Left cardiac atrium (tissue), 4 donors: Measurements from ENCODE around the gene ABHD14A. TPM values are rescaled to one million over a fixed set of nuclear protein-coding genes. Genes with fewer than 3 reads are reported as not detected.
A peak's percentile ranks its signal among the peaks of the same experiment; 100 is the strongest.

ENCODE experiments used
- ATAC-seq, 2 donors: fragments of 200-7000 bp; cut with Tn5 transposase; one replicate each; pipeline ENCODE4 v1.9.1; 2020; ENCODE audit warnings: mild to moderate bottlenecking in 2 of 2, moderate library complexity in 2 of 2
- DNase-seq: peaks from one replicate; pipeline ENCODE4 v3.0.0-alpha.2; 2020
- intact Hi-C, 2 donors: fragments of 100-400 bp; cut with DNase I; formaldehyde crosslinking; loops; one replicate each; pipeline versions ENCODE4 v1.14.1 to v1.15.1; 2022 to 2023
- total RNA-seq, 2 donors: library from RNA; stranded (reverse); fragmentation: NEBNext Ultra II Directional; extraction: Animal tissue kit (Norgen Biotek cat#: 25700); gene quantifications; one replicate each; pipeline ENCODE4 v1.2.1, GENCODE V29; 2021
- donor health status: DM: no; HTN: yes; CAD: no.
- donor health status: DM: no; HTN: yes; CAD: no; lungs with severe emphysema.
- donor health status: DM: yes; HTN: yes; CAD: no.
- donor health status: Dilated cardiomyopathy.

The ABHD14A gene
- total RNA-seq, 2 donors from 2014 or later = 18.1 to 18.3 TPM

- intact Hi-C loops = no loop called here
These were observed 49.2 kb downstream of the ABHD14A start for GRCh38 chr3:52023860-52024764.

GRCh38 chr3:52024765-52025452, 50.0 kb downstream of the ABHD14A start:
- ATAC-seq (no peak), DNase-seq (no peak)
- intact Hi-C loops = no loop called here

More at GRCh38 chr3:52023860-52024764, 49.2 kb downstream of the ABHD14A start:
- ATAC-seq (no peak), DNase-seq (no peak)

- DNase-seq (no peak), ATAC-seq (no peak)
- intact Hi-C loops = no loop called here
These were observed 50.6 kb downstream of the ABHD14A start for GRCh38 chr3:52025453-52025852.

- ATAC-seq (no peak), DNase-seq (no peak)
- intact Hi-C loops = no loop called here
These were observed 51.2 kb downstream of the ABHD14A start for GRCh38 chr3:52026041-52026440.

GRCh38 chr3:52028572-52028971, 53.7 kb downstream of the ABHD14A start:
- peak; percentile 76 for DNase-seq

GRCh38 chr3:52029053-52029452, 54.2 kb downstream of the ABHD14A start:
- ATAC-seq = peak; percentile 16 to 58

More at GRCh38 chr3:52028572-52028971, 53.7 kb downstream of the ABHD14A start:
- ATAC-seq = peak; percentile 73 to 81
- intact Hi-C loops = no loop called here

GRCh38 chr3:52029535-52029934, 54.7 kb downstream of the ABHD14A start:
- DNase-seq (no peak), ATAC-seq (no peak)
- intact Hi-C loops = no loop called here

More at GRCh38 chr3:52029053-52029452, 54.2 kb downstream of the ABHD14A start:
- DNase-seq = no peak
- intact Hi-C loops = no loop called here

Other genes with a start within 250 kb of the ABHD14A start
- not detected for gene IQCF6, start 195.8 kb upstream of the ABHD14A start, total RNA-seq
- gene IQCF2, start 113.4 kb upstream of the ABHD14A start, total RNA-seq = not detected
- gene IQCF5, start 99.5 kb upstream of the ABHD14A start, total RNA-seq = not detected
- gene IQCF1, start 71.7 kb upstream of the ABHD14A start, total RNA-seq = not detected
- gene RRP9, start 33.2 kb upstream of the ABHD14A start, total RNA-seq = 10 to 100 TPM in 1 of 2 donors, 1 to 10 TPM in 1; 8.9 to 17.2 TPM
- 10 to 100 TPM; 13.2 to 13.4 TPM for gene PARP3, start 32.7 kb upstream of the ABHD14A start, total RNA-seq
- gene GPR62, start 19.7 kb upstream of the ABHD14A start, total RNA-seq = under 1 TPM in 1 of 2 donors, not detected in 1; 0.53 TPM
- 10 to 100 TPM; 49.1 to 68.3 TPM for gene PCBP4, start 7.6 kb upstream of the ABHD14A start, total RNA-seq
- 10 to 100 TPM; 22.0 to 22.1 TPM for gene ABHD14B, start 1.0 kb upstream of the ABHD14A start, total RNA-seq
- gene ACY1, start 8.5 kb downstream of the ABHD14A start, total RNA-seq = 10 to 100 TPM; 21.8 to 24.8 TPM
- gene RPL29, start 20.8 kb downstream of the ABHD14A start, total RNA-seq = 100 to 1,000 TPM; 586 to 682 TPM
- gene DUSP7, start 81.5 kb downstream of the ABHD14A start, total RNA-seq = 10 to 100 TPM; 24.6 to 39.3 TPM
- 1 to 10 TPM; 1.9 to 2.4 TPM for gene POC1A, start 179.4 kb downstream of the ABHD14A start, total RNA-seq
- 100 to 1,000 TPM; 133 to 147 TPM for gene ALAS1, start 223.1 kb downstream of the ABHD14A start, total RNA-seq